CD4-positive, alpha-beta T cell (primary cell): ENCODE results near the gene MYO7B. TPM values are rescaled to one million over a fixed set of nuclear protein-coding genes. Genes with fewer than 3 reads are reported as not detected.

Experiments used
- ATAC-seq: fragments of 200-7000 bp; cut with Tn5 transposase; one replicate; pipeline ENCODE4 v1.10.0; 2022; ENCODE audit warnings: mild to moderate bottlenecking; ENCODE audit not compliant: poor library complexity
- CTCF ChIA-PET: fragments of 350-600 bp; sonication (Branson Sonifier 250); formaldehyde crosslinking; loops from one replicate; lab custom pipeline; 2021; ENCODE audit warnings: antibody characterized with exemption, inconsistent platforms; lab: Charles Lee
- POLR2A ChIA-PET: fragments of 350-600 bp; sonication (Branson Sonifier 250); formaldehyde crosslinking; loops from one replicate; lab custom pipeline; 2021; ENCODE audit warnings: antibody characterized with exemption, inconsistent platforms; lab: Charles Lee
- DNase-seq, 14 experiments: peaks; one replicate each; pipeline ENCODE4 v3.0.0-alpha.2; 2013 to 2020; ENCODE audit warnings: mixed read lengths in 2 of 14
- H3K27ac ChIP-seq, 2 donors: one replicate each; pipeline versions ENCODE4 v1.5.1 to v1.7.0; 2013; ENCODE audit warnings: low read length in 2 of 2, low read depth in 1 of 2, mild to moderate bottlenecking in 1 of 2
- H3K27me3 ChIP-seq, 2 experiments: 1 replicate in 1 of 2; 2 replicates in 1 of 2; pipeline versions ENCODE4 v1.6.1 to v1.7.0; 2013; ENCODE audit warnings: low read length in 2 of 2, control low read depth in 1 of 2, mild to moderate bottlenecking in 1 of 2, moderate library complexity in 1 of 2; ENCODE audit not compliant: insufficient read depth in 2 of 2, control insufficient read depth in 1 of 2
- H3K36me3 ChIP-seq: one replicate; pipeline ENCODE4 v1.6.1; 2013; ENCODE audit warnings: low read length, control low read depth; ENCODE audit not compliant: insufficient read depth
- H3K4me1 ChIP-seq: one replicate; pipeline ENCODE4 v1.6.1; 2013; ENCODE audit warnings: low read length, control low read depth; ENCODE audit not compliant: insufficient read depth
- H3K4me3 ChIP-seq: one replicate; pipeline ENCODE4 v1.5.1; 2013; ENCODE audit warnings: mild to moderate bottlenecking, low read length, moderate library complexity
- H3K9me3 ChIP-seq, 2 experiments: 1 replicate in 1 of 2; 2 replicates in 1 of 2; pipeline versions ENCODE4 v1.6.1 to v1.7.0; 2013; ENCODE audit warnings: low read length in 2 of 2, mild to moderate bottlenecking in 2 of 2, control low read depth in 1 of 2, moderate library complexity in 1 of 2; ENCODE audit not compliant: control insufficient read depth in 1 of 2, insufficient read depth in 1 of 2
- H3K27ac Mint-ChIP-seq: one replicate; pipeline ENCODE4 v1.8.0; 2020; ENCODE audit warnings: mixed read lengths
- H3K27me3 Mint-ChIP-seq: one replicate; pipeline ENCODE4 v1.8.0; 2021; ENCODE audit warnings: mixed read lengths
- H3K36me3 Mint-ChIP-seq: one replicate; pipeline ENCODE4 v1.8.0; 2021; ENCODE audit warnings: low read depth, mixed read lengths
- H3K4me1 Mint-ChIP-seq: one replicate; pipeline ENCODE4 v1.8.0; 2021; ENCODE audit warnings: low read depth, mixed read lengths
- H3K4me3 Mint-ChIP-seq: one replicate; pipeline ENCODE4 v1.8.0; 2020; ENCODE audit warnings: mild to moderate bottlenecking, mixed read lengths
- H3K9me3 Mint-ChIP-seq: one replicate; pipeline ENCODE4 v1.8.0; 2020; ENCODE audit warnings: mixed read lengths
- intact Hi-C, 2 experiments: fragments of 100-400 bp; cut with DNase I in 1 of 2; cut with micrococcal nuclease in 1 of 2; formaldehyde crosslinking; loops; one replicate each; pipeline versions ENCODE4 v1.15.1 to v1.9.0; 2023 to 2025; cut with DNase I, micrococcal nuclease
- total RNA-seq, 174 experiments: library from RNA in 2 of 174; stranded (reverse) in 2 of 174; gene quantifications; one replicate each; pipeline ENCODE4 v1.2.3 and lab custom pipeline; 2021 to 2026
- TF ChIP-seq, protein P1 (sequence below): fragments of 200-600 bp; IDR thresholded peaks from one replicate; pipeline ENCODE4 v1.8.0; 2022; ENCODE audit warnings: antibody characterized with exemption, mild to moderate bottlenecking

MYO7B gene
- total RNA-seq, 2 experiments from 2014 or later: 0.05 to 0.14 TPM

DNA sequence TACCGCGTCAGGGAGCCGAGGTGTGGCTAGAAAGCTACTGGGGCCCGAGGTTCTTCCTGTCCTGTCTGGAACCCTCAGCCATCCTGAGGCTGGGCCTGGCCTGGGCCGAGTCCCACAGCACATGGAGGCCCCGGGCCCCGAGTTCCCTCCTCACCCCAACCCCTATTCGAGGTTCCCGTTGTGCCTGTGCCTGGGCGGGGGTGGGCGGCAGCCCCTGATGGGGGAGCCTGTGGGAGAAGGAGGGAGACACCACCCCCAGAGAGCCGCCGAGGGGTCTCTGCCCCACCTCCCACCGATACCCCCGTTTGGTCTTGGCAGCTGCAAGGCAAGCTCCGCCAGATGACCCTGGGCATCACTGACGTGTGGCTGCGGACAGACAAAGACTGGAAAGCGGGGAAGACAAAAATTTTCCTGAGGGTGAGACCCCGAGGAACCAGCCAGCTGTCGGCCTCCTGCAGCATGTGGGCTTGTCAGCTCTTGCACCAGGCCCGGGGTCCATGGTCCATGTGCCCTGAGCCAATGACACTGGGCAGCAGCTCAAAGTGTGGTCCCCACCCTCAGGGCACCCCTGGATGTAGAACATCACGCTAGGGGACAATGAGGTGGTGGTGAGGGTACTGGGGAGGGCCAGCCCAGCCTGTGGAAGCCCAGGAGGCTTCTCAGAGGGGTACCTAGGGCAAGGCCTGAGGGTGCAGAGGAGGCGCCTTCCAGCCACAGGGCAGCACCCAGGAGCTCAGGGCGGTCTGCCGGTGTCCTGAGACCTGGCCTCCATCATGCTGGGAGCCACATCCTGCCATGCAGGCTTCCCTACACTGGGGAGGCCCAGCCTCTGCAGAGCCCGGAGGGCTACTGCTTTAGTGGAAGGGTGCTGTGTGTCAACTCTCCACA lies 58.0 kb downstream of the MYO7B start:
- Histone ChIP-seq H3K27me3 (no peaks in the 10 kb centered on the region), H3K27ac (no peak overlapping the region), H3K4me3 (no peak overlapping the region), H3K9me3 (no peaks in the 10 kb centered on the region), H3K4me1 (peaks cover 5% of the 10 kb centered on the region), H3K36me3 (no peaks in the 10 kb centered on the region)
- ATAC-seq (no peak), DNase-seq (no peak)
- POLR2A ChIA-PET: interaction anchor here (0.8 to 1.3 kb wide), 2 partner anchors 21 to 109 kb away, joined by 3 read pairs; no protein-coding TSS in a partner anchor
- H3K27ac Mint-ChIP-seq: no peak overlapping the region
- no peak overlapping the region for H3K4me3 Mint-ChIP-seq
- no peaks in the 10 kb centered on the region for H3K9me3 Mint-ChIP-seq
- TF ChIP-seq, protein P1, sequence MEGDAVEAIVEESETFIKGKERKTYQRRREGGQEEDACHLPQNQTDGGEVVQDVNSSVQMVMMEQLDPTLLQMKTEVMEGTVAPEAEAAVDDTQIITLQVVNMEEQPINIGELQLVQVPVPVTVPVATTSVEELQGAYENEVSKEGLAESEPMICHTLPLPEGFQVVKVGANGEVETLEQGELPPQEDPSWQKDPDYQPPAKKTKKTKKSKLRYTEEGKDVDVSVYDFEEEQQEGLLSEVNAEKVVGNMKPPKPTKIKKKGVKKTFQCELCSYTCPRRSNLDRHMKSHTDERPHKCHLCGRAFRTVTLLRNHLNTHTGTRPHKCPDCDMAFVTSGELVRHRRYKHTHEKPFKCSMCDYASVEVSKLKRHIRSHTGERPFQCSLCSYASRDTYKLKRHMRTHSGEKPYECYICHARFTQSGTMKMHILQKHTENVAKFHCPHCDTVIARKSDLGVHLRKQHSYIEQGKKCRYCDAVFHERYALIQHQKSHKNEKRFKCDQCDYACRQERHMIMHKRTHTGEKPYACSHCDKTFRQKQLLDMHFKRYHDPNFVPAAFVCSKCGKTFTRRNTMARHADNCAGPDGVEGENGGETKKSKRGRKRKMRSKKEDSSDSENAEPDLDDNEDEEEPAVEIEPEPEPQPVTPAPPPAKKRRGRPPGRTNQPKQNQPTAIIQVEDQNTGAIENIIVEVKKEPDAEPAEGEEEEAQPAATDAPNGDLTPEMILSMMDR: no peak
- intact Hi-C loops: no loop called here
- no peaks in the 10 kb centered on the region for H3K27me3 Mint-ChIP-seq
- H3K4me1 Mint-ChIP-seq: peaks cover 16% of the 10 kb centered on the region
- CTCF ChIA-PET: no interaction called here
- H3K36me3 Mint-ChIP-seq: no peaks in the 10 kb centered on the region

GRCh38 chr2:127594116-127594591 lies 58.7 kb downstream of the MYO7B start:
- DNase-seq (no peak), ATAC-seq (no peak)
- ChIA-PET POLR2A (interaction anchor here (0.6 to 1.3 kb wide), 2 partner anchors 80 to 108 kb away, joined by 3 read pairs; no protein-coding TSS in a partner anchor), CTCF (no interaction called here)
- Histone ChIP-seq H3K27me3 (no peaks in the 10 kb centered on the region), H3K9me3 (no peaks in the 10 kb centered on the region), H3K27ac (no peak overlapping the region), H3K4me3 (no peak overlapping the region), H3K36me3 (no peaks in the 10 kb centered on the region), H3K4me1 (peaks cover 5% of the 10 kb centered on the region)
- no peaks in the 10 kb centered on the region for H3K9me3 Mint-ChIP-seq
- no peak overlapping the region for H3K27ac Mint-ChIP-seq
- peaks cover 16% of the 10 kb centered on the region for H3K4me1 Mint-ChIP-seq
- H3K4me3 Mint-ChIP-seq: no peak overlapping the region
- H3K27me3 Mint-ChIP-seq: no peaks in the 10 kb centered on the region
- intact Hi-C loops: no loop called here
- H3K36me3 Mint-ChIP-seq: no peaks in the 10 kb centered on the region
- TF ChIP-seq, protein P1: no peak

GRCh38 chr2:127596311-127597045 lies 61.0 kb downstream of the MYO7B start:
- Histone ChIP-seq H3K27ac (no peak overlapping the region), H3K4me3 (no peak overlapping the region), H3K36me3 (no peaks in the 10 kb centered on the region), H3K9me3 (no peaks in the 10 kb centered on the region), H3K27me3 (no peaks in the 10 kb centered on the region), H3K4me1 (peaks cover 3% of the 10 kb centered on the region)
- TF ChIP-seq, protein P1: no peak
- H3K4me1 Mint-ChIP-seq: peaks cover 11% of the 10 kb centered on the region
- no peaks in the 10 kb centered on the region for H3K36me3 Mint-ChIP-seq
- H3K27ac Mint-ChIP-seq: no peak overlapping the region
- ATAC-seq (no peak), DNase-seq (no peak)
- intact Hi-C loops: no loop called here
- ChIA-PET CTCF (no interaction called here), POLR2A (no interaction called here)
- H3K4me3 Mint-ChIP-seq: no peak overlapping the region
- H3K9me3 Mint-ChIP-seq: no peaks in the 10 kb centered on the region
- H3K27me3 Mint-ChIP-seq: no peaks in the 10 kb centered on the region
